Activated T-cell treated with anti-CD3 and anti-CD28 coated beads, Interleukin-2, amount 50 U/mL, for 1 hour (primary cell): ENCODE data around the gene OR5C1.
"Not testable (repeated sequence)": the region's sequence is repeated elsewhere in the genome, so short reads cannot be mapped to it uniquely, and the experiment has no call there.

ENCODE experiments used
- DNase-seq: peaks from one replicate; pipeline ENCODE4 v3.0.0-alpha.2; 2020

OR5C1 gene

GRCh38 chr9:122812736-122813135 lies 24.0 kb downstream of the OR5C1 start:
- DNase-seq: no peak

- DNase-seq: no peak
These were observed 25.8 kb downstream of the OR5C1 start for GRCh38 chr9:122814545-122814944.

GRCh38 chr9:122815544-122815943 lies 26.8 kb downstream of the OR5C1 start:
- DNase-seq: no peak

GRCh38 chr9:122816163-122816867 lies 27.6 kb downstream of the OR5C1 start:
- DNase-seq: peak; percentile 54

- DNase-seq: no peak
These were observed 30.6 kb downstream of the OR5C1 start for GRCh38 chr9:122819326-122819725.

GRCh38 chr9:122819791-122820489 lies 31.2 kb downstream of the OR5C1 start:
- no peak for DNase-seq

- DNase-seq: no peak
These were observed 31.7 kb downstream of the OR5C1 start for GRCh38 chr9:122820490-122820845.

GRCh38 chr9:122821278-122821943 lies 32.7 kb downstream of the OR5C1 start:
- no peak for DNase-seq

GRCh38 chr9:122822056-122822455 lies 33.3 kb downstream of the OR5C1 start:
- DNase-seq: no peak

GRCh38 chr9:122822938-122823337 lies 34.2 kb downstream of the OR5C1 start:
- DNase-seq: no peak

- DNase-seq: no peak
These were observed 39.0 kb downstream of the OR5C1 start for GRCh38 chr9:122827761-122828093.

- DNase-seq: not testable (repeated sequence)
These were observed 40.2 kb downstream of the OR5C1 start for GRCh38 chr9:122828965-122829284.

- DNase-seq: no peak
These were observed 43.5 kb downstream of the OR5C1 start for GRCh38 chr9:122832194-122832593.

GRCh38 chr9:122835313-122835731 lies 46.6 kb downstream of the OR5C1 start:
- DNase-seq: peak; percentile 28

- DNase-seq: no peak
These were observed 48.6 kb downstream of the OR5C1 start for GRCh38 chr9:122837266-122837850.

GRCh38 chr9:122838441-122838840 lies 49.7 kb downstream of the OR5C1 start:
- DNase-seq: not testable (repeated sequence)
